A549 treated with DMSO at 1 μM for 4 hours (cell line): Measurements from ENCODE around the gene POF1B. TPM values are rescaled to one million over a fixed set of nuclear protein-coding genes. Genes with fewer than 3 reads are reported as not detected.

Experiments
- total RNA-seq: library from RNA; stranded (reverse); fragments of 200-300 nt; extraction: Qiagen RNA extraction; gene quantifications from 5 replicates; pipeline ENCODE4 v1.2.3, GENCODE V29; 2022; ENCODE audit warnings: low read depth

POF1B gene, protein sequence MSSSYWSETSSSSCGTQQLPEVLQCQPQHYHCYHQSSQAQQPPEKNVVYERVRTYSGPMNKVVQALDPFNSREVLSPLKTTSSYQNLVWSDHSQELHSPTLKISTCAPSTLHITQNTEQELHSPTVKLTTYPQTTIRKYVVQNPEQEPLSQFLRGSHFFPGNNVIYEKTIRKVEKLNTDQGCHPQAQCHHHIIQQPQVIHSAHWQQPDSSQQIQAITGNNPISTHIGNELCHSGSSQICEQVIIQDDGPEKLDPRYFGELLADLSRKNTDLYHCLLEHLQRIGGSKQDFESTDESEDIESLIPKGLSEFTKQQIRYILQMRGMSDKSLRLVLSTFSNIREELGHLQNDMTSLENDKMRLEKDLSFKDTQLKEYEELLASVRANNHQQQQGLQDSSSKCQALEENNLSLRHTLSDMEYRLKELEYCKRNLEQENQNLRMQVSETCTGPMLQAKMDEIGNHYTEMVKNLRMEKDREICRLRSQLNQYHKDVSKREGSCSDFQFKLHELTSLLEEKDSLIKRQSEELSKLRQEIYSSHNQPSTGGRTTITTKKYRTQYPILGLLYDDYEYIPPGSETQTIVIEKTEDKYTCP
- total RNA-seq, result 2.4 to 4.2 TPM (median 2.8 TPM) in 5 replicates

DNA sequence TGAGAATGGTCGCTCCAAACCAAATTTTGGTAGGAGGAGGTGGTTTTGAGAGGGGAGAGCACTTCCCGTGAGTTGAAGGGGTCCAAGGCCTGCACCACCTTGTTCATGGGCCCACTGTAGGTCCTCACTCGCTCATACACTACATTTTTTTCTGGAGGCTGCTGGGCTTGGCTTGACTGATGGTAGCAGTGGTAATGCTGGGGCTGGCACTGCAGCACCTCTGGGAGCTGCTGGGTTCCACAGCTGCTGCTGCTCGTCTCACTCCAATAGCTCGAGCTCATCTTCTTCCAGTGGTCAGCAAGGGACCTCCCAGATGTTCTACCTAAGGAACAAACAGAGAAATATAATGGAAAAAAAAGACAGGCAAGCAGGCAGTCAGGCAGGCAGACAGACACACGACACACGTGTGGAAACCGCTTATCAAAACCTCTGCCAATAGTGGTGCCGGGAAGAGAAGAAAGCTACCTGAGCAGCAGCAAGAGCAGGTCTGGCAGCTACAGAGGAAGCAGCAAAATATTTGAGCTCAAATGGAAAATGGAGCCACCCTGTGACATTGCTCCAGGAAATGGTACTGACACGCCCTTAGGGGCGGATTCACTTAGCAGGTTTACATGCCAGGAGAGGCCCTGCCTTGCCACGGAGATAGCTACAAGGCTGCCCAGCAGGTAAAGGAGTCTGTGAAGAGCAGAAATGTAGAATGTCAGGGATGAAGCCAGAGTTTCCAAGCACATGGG lies at the start of gene POF1B:
Gene POF1B, minus strand, starts transcription at position 492 of the 734 bp plus-strand sequence. Its CDS starts 211 bp downstream, at position 281.

DNA sequence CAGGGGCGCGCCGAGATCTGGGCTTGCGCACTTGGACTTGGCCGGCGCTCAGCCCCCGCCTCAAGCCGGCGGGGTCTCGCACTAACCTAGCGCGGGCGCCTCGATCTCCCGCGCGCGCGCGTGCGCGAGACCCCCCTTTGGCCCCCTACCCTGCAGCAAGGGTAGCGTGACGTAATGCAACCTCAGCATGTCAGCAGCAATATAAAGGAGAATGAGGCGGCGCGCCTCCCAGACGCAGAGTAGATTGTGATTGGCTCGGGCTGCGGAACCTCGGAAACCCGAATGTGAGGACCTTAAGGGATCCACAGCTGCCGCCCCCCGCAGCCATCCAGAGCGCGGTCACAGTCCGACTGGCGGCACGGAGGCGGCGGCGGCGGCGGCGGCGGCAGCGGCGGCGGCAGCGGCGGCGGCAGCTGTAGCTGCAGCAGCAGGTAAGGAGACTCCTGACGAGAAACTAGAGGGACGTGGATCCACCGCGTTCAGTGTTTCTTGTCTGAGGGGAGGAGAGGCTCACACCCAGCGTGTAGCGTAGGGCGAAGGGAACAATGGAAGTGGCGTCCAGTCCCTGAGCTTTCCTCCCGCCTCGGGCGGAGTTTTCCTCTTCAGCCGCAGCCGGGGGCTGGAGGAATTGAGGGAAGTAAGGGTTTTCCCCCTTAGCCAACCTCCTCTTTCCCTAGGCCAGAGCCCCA lies 135.6 kb downstream of the POF1B start, which contains the start of the genes SATL1 and ZNF711:
Gene SATL1, minus strand, starts transcription at position 19 of the 689 bp plus-strand sequence. CDS start 134,811 bp downstream, outside the sequence.
Gene ZNF711, plus strand, starts transcription at position 231 of the 689 bp plus-strand sequence. CDS start 3,582 bp downstream, outside the sequence.

Other genes starting within 250 kb of the POF1B start
- not detected in 5 replicates for gene SATL1, start 135.9 kb downstream of the POF1B start, total RNA-seq
- 0.88 to 1.1 TPM (median 1.0 TPM) in 5 replicates for gene ZNF711, start 135.7 kb downstream of the POF1B start, total RNA-seq